ENCODE data around the gene FBXO3.

DNA sequence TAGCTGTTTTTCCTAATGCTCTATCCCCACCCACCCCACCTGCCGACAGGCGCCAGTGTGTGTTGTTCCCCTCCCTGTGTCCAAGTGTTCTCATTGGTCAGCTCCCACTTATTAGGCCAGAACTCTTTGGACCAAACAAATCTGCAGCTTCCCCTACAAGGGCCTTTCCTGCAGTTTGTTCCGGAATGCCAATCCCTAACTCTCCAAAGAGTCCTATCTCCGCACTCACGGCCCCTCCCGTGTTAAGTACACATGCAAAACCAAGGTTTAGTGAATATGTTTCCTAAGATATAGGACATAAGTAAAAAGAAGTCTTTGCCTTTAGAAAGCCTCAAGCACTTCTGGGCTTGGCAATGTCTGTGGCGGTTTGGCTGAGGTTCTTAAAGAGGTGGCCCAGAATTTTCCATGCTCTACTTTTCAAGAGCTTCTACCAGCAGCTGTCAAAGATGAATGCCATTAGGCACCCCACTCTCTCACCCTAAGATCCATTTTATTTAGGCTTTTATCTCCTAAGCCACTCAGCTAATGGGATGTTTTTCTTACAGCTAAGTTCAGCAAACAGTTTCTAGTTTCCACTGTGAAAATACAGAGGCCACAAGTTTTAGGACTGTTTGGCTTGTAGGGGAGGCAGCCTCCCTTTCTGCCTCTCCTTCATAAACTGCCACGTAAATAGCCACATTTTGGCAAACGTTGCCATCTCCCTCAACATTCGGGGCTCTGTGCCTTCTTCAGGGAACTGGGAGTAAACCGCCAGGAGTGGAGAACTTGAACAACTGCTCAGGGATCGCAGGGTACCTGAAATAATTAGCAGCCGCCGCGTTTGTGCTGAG is 39.7 kb downstream of the FBXO3 start:
- TF ChIP-seq, protein P1, sequence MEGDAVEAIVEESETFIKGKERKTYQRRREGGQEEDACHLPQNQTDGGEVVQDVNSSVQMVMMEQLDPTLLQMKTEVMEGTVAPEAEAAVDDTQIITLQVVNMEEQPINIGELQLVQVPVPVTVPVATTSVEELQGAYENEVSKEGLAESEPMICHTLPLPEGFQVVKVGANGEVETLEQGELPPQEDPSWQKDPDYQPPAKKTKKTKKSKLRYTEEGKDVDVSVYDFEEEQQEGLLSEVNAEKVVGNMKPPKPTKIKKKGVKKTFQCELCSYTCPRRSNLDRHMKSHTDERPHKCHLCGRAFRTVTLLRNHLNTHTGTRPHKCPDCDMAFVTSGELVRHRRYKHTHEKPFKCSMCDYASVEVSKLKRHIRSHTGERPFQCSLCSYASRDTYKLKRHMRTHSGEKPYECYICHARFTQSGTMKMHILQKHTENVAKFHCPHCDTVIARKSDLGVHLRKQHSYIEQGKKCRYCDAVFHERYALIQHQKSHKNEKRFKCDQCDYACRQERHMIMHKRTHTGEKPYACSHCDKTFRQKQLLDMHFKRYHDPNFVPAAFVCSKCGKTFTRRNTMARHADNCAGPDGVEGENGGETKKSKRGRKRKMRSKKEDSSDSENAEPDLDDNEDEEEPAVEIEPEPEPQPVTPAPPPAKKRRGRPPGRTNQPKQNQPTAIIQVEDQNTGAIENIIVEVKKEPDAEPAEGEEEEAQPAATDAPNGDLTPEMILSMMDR (conservative IDR thresholded peaks at IDR 0.05; ENCODE audit: low read depth in 2 of 2), result no peak
- TF ChIP-seq CREB1 (CRISPR knock-in tag; IDR thresholded peaks at IDR 0.05; ENCODE audit: low read depth) (no peak), STAT1 (IDR thresholded peaks at IDR 0.05; ENCODE audit: unreplicated experiment) (no peak), POLR2AphosphoS5 (IDR thresholded peaks at IDR 0.05; ENCODE audit: low read depth) (no peak), EZH2 (IDR thresholded peaks at IDR 0.05; ENCODE audit: low read depth, unreplicated experiment) (no peak), ZNF114 (CRISPR knock-in tag; IDR thresholded peaks at IDR 0.05) (no peak), EZH2phosphoT487 (IDR thresholded peaks at IDR 0.05; ENCODE audit: unreplicated experiment) (no peak)
- TF ChIP-seq, protein P2, sequence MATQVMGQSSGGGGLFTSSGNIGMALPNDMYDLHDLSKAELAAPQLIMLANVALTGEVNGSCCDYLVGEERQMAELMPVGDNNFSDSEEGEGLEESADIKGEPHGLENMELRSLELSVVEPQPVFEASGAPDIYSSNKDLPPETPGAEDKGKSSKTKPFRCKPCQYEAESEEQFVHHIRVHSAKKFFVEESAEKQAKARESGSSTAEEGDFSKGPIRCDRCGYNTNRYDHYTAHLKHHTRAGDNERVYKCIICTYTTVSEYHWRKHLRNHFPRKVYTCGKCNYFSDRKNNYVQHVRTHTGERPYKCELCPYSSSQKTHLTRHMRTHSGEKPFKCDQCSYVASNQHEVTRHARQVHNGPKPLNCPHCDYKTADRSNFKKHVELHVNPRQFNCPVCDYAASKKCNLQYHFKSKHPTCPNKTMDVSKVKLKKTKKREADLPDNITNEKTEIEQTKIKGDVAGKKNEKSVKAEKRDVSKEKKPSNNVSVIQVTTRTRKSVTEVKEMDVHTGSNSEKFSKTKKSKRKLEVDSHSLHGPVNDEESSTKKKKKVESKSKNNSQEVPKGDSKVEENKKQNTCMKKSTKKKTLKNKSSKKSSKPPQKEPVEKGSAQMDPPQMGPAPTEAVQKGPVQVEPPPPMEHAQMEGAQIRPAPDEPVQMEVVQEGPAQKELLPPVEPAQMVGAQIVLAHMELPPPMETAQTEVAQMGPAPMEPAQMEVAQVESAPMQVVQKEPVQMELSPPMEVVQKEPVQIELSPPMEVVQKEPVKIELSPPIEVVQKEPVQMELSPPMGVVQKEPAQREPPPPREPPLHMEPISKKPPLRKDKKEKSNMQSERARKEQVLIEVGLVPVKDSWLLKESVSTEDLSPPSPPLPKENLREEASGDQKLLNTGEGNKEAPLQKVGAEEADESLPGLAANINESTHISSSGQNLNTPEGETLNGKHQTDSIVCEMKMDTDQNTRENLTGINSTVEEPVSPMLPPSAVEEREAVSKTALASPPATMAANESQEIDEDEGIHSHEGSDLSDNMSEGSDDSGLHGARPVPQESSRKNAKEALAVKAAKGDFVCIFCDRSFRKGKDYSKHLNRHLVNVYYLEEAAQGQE (IDR thresholded peaks at IDR 0.05; ENCODE audit: unreplicated experiment), result no peak
- TF ChIP-seq, protein P3, sequence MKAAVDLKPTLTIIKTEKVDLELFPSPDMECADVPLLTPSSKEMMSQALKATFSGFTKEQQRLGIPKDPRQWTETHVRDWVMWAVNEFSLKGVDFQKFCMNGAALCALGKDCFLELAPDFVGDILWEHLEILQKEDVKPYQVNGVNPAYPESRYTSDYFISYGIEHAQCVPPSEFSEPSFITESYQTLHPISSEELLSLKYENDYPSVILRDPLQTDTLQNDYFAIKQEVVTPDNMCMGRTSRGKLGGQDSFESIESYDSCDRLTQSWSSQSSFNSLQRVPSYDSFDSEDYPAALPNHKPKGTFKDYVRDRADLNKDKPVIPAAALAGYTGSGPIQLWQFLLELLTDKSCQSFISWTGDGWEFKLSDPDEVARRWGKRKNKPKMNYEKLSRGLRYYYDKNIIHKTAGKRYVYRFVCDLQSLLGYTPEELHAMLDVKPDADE (IDR thresholded peaks at IDR 0.05), result no peak
